Measurements from ENCODE around the gene KNDC1. TPM values are rescaled to one million over a fixed set of nuclear protein-coding genes. Genes with fewer than 3 reads are reported as not detected.

KNDC1 gene
- polyA plus RNA-seq, 1 donor (not counting 4 experiments of a cell fraction or from before 2014, with no cell fraction given) = 0.20 TPM

DNA sequence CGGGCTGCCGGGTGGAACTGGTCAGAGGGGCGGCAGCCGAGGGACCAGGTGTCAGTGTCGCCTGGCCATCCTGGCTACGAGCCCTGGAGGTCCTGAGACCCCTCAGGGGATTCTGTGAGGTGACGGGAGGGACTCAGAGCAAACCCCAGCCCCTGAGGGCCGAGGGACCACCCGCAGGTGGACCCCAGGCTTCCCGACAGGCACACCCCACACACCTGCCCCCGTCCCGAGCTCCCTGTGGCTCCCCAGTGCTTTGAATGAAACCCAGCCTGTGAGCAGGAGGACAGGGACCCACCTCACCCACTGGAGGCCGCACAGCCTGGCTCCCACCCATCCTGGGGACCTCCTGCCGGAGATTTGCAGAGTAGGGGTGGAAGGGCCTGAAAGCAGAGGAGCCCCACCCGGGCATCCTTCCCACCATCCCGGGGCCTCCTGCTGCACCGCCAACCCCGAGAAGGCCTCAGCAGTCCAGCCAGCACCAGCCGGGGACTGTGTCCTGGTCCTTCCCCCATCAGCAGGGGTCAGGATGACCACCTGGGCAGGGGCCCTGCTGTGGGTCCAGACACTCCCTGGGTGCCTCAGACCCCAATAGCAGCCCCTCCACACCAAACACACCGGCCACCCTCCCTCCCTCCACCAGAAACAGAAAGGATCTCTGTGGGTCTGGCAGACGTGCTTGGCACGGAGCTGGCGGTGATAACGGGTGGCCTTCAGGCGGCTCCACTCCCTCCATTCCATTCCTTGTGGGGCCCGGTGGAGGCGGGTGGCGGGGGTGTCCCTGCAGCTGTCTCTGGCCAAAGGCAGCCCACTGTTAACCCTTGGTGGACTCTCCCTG is 91.6 kb downstream of the KNDC1 start:
- Histone ChIP-seq H4K20me1 (ENCODE audit: control insufficient read depth, extremely low read depth, insufficient read depth, low read length) (no peaks in the 10 kb centered on the region), H3K79me2 (ENCODE audit: control insufficient read depth, insufficient read depth, low read length) (no peaks in the 10 kb centered on the region), H3K9me3 (ENCODE audit: control insufficient read depth, low read depth, low read length) (no peaks in the 10 kb centered on the region), H2AFZ (ENCODE audit: control insufficient read depth, low read length) (no peak overlapping the region), H3K27me3 (ENCODE audit: control insufficient read depth, extremely low read depth, insufficient read depth, low read length) (peaks cover 25% of the 10 kb centered on the region), H3K4me2 (ENCODE audit: control insufficient read depth, extremely low read depth, insufficient read depth, low read depth, low read length) (no peak overlapping the region), H3K27ac (ENCODE audit: control insufficient read depth, insufficient read depth, low read length) (no peak overlapping the region), H3K4me1 (ENCODE audit: control insufficient read depth, extremely low read depth, insufficient read depth, low read length) (no peaks in the 10 kb centered on the region), H3K36me3 (ENCODE audit: control insufficient read depth in 2 of 2, extremely low read depth in 1 of 2, insufficient read depth in 2 of 2, low read length in 2 of 2) (no peaks in the 10 kb centered on the region), H3K9me1 (ENCODE audit: control insufficient read depth, extremely low read depth, insufficient read depth, low read length) (no peaks in the 10 kb centered on the region), H3K9ac (ENCODE audit: control insufficient read depth, extremely low read depth, insufficient read depth, low read length) (no peak overlapping the region), H3K4me3 (ENCODE audit: control insufficient read depth in 2 of 3, extremely low read depth in 1 of 3, insufficient read depth in 2 of 3, low read depth in 1 of 3, low read length in 3 of 3) (no peak overlapping the region)
- TF ChIP-seq EZH2 (IDR thresholded peaks at IDR 0.05; ENCODE audit: low read length) (no peak), CTCF (optimal IDR thresholded peaks at IDR 0.05 in 1 of 3, IDR thresholded peaks at IDR 0.05 in 1 of 3, conservative IDR thresholded peaks at IDR 0.05 in 1 of 3; ENCODE audit: extremely low read depth in 1 of 3, insufficient read depth in 2 of 3, low read length in 3 of 3) (no peak)
- no peak for FAIRE-seq
- no peak for DNase-seq (ENCODE audit: low read depth, low spot score)
- dilution Hi-C loops (cut with MboI; ENCODE audit: extremely low pct_ligation_motif_present, low sequenced_read_pairs) = no loop called here

DNA sequence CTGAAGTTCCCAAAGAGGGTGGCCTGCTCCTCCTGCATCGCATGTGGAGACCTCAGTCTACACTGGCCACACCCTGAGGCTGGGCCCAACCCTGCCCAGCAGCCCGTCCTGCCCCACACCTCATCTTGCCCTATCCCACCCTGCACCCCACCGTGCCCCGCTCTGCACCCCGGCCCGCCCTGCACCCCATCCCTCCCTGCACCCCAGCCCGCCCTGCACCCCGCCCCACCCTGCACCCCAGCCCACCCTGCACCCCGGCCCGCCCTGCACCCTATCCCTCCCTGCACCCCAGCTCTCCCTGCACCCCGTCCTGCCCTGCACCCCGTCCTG is 92.2 kb downstream of the KNDC1 start:
- Histone ChIP-seq H3K4me1 (ENCODE audit: control insufficient read depth, extremely low read depth, insufficient read depth, low read length) (peaks cover 3% of the 10 kb centered on the region), H3K4me2 (ENCODE audit: control insufficient read depth, extremely low read depth, insufficient read depth, low read depth, low read length) (no peak overlapping the region), H3K4me3 (ENCODE audit: control insufficient read depth in 2 of 3, extremely low read depth in 1 of 3, insufficient read depth in 2 of 3, low read depth in 1 of 3, low read length in 3 of 3) (no peak overlapping the region), H3K36me3 (ENCODE audit: control insufficient read depth in 2 of 2, extremely low read depth in 1 of 2, insufficient read depth in 2 of 2, low read length in 2 of 2) (no peaks in the 10 kb centered on the region), H3K9me3 (ENCODE audit: control insufficient read depth, low read depth, low read length) (no peaks in the 10 kb centered on the region), H3K27ac (ENCODE audit: control insufficient read depth, insufficient read depth, low read length) (no peak overlapping the region), H3K27me3 (ENCODE audit: control insufficient read depth, extremely low read depth, insufficient read depth, low read length) (peaks cover 21% of the 10 kb centered on the region), H3K79me2 (ENCODE audit: control insufficient read depth, insufficient read depth, low read length) (no peaks in the 10 kb centered on the region), H4K20me1 (ENCODE audit: control insufficient read depth, extremely low read depth, insufficient read depth, low read length) (no peaks in the 10 kb centered on the region), H3K9me1 (ENCODE audit: control insufficient read depth, extremely low read depth, insufficient read depth, low read length) (no peaks in the 10 kb centered on the region), H2AFZ (ENCODE audit: control insufficient read depth, low read length) (no peak overlapping the region), H3K9ac (ENCODE audit: control insufficient read depth, extremely low read depth, insufficient read depth, low read length) (no peak overlapping the region)
- no peak for DNase-seq (ENCODE audit: low read depth, low spot score)
- dilution Hi-C loops (cut with MboI; ENCODE audit: extremely low pct_ligation_motif_present, low sequenced_read_pairs) = no loop called here
- TF ChIP-seq CTCF (optimal IDR thresholded peaks at IDR 0.05 in 1 of 3, IDR thresholded peaks at IDR 0.05 in 1 of 3, conservative IDR thresholded peaks at IDR 0.05 in 1 of 3; ENCODE audit: extremely low read depth in 1 of 3, insufficient read depth in 2 of 3, low read length in 3 of 3) (no peak), EZH2 (IDR thresholded peaks at IDR 0.05; ENCODE audit: low read length) (no peak)
- no peak for FAIRE-seq
